Mucosa of descending colon (tissue), 3 donors: ENCODE measurements around the gene ZNF12. TPM values are rescaled to one million over a fixed set of nuclear protein-coding genes. Genes with fewer than 3 reads are reported as not detected.
A peak's percentile ranks its signal among the peaks of the same experiment; 100 is the strongest.

Source experiments
- ATAC-seq: fragments of 200-7000 bp; cut with Tn5 transposase; one replicate; pipeline ENCODE4 v1.9.1; 2020; ENCODE audit warnings: mild to moderate bottlenecking, moderate library complexity
- DNase-seq, 3 donors: peaks; one replicate each; pipeline ENCODE4 v3.0.0-alpha.2; 2020
- H3K36me3 ChIP-seq: fragments of 200-600 bp; one replicate; pipeline ENCODE4 v1.8.0; 2021; ENCODE audit warnings: low read depth, mild to moderate bottlenecking
- H3K4me1 ChIP-seq: fragments of 200-600 bp; one replicate; pipeline ENCODE4 v1.8.0; 2021; ENCODE audit warnings: low read depth, mild to moderate bottlenecking
- H3K4me3 ChIP-seq: fragments of 200-600 bp; one replicate; pipeline ENCODE4 v1.8.0; 2021; ENCODE audit warnings: mild to moderate bottlenecking
- H3K9me3 ChIP-seq: fragments of 200-600 bp; one replicate; pipeline ENCODE4 v1.8.0; 2021; ENCODE audit warnings: mild to moderate bottlenecking
- CTCF ChIP-seq: fragments of 200-600 bp; IDR thresholded peaks from one replicate; pipeline ENCODE4 v1.8.0; 2022; ENCODE audit warnings: antibody characterized with exemption, mild to moderate bottlenecking
- intact Hi-C, 2 donors: fragments of 100-400 bp; cut with DNase I in 1 of 2; cut with micrococcal nuclease in 1 of 2; formaldehyde crosslinking; loops; one replicate each; pipeline versions ENCODE4 v1.11.0 to v1.11.1; 2022; cut with DNase I, micrococcal nuclease
- total RNA-seq, 3 donors: library from RNA; stranded (reverse); fragmentation: NEBNext Ultra II Directional in 2 of 3; extraction: Animal tissue kit (Norgen Biotek cat#: 25700) in 2 of 3; gene quantifications; one replicate each; pipeline versions ENCODE4 v1.2.1 to v1.2.4, GENCODE V29; 2021 to 2023
- donor health status: DM: no; HTN: no; CAD: no; lungs with moderate emphysema.
- donor health status: DM: no; HTN: no; CAD: no.
- donor health status: DM: no; HTN: yes; CAD: no.

Gene ZNF12
- total RNA-seq, 3 donors from 2014 or later, result 17.7 to 27.7 (median 26.1) TPM

- no peaks in the 10 kb centered on the region for H3K36me3 ChIP-seq
Measured at GRCh38 chr7:6641305-6642035, 65.3 kb downstream of the ZNF12 start.

GRCh38 chr7:6640246-6640721 lies 66.5 kb downstream of the ZNF12 start:
- no peak overlapping the region for H3K4me3 ChIP-seq
- no peaks in the 10 kb centered on the region for H3K9me3 ChIP-seq
- ATAC-seq, result no peak
- H3K36me3 ChIP-seq, result no peaks in the 10 kb centered on the region
- DNase-seq, result peak in 1 of 3 donors; percentile 24
- H3K4me1 ChIP-seq, result peaks cover 8% of the 10 kb centered on the region
- intact Hi-C loops, result no loop called here
- no peak for TF ChIP-seq CTCF

More at GRCh38 chr7:6641305-6642035, 65.3 kb downstream of the ZNF12 start:
- ATAC-seq, result no peak
- Histone ChIP-seq H3K4me3 (no peak overlapping the region), H3K4me1 (peaks cover 6% of the 10 kb centered on the region), H3K9me3 (no peaks in the 10 kb centered on the region)
- no peak for TF ChIP-seq CTCF
- DNase-seq, result no peak
- intact Hi-C loops, result no loop called here

- no peak for TF ChIP-seq CTCF
- DNase-seq (no peak), ATAC-seq (no peak)
- Histone ChIP-seq H3K36me3 (no peaks in the 10 kb centered on the region), H3K4me1 (peaks cover 8% of the 10 kb centered on the region), H3K4me3 (no peak overlapping the region), H3K9me3 (no peaks in the 10 kb centered on the region)
- intact Hi-C loops, result no loop called here
Measured at GRCh38 chr7:6639627-6640026, 67.1 kb downstream of the ZNF12 start.

- ATAC-seq (no peak), DNase-seq (no peak)
- H3K36me3 ChIP-seq, result no peaks in the 10 kb centered on the region
- no peaks in the 10 kb centered on the region for H3K9me3 ChIP-seq
- TF ChIP-seq CTCF, result no peak
- H3K4me3 ChIP-seq, result no peak overlapping the region
- H3K4me1 ChIP-seq, result peaks cover 8% of the 10 kb centered on the region
- intact Hi-C loops, result no loop called here
Measured at GRCh38 chr7:6639032-6639431, 67.7 kb downstream of the ZNF12 start.

Other genes with a start within 250 kb of the ZNF12 start
- gene KDELR2, start 222.8 kb downstream of the ZNF12 start, total RNA-seq, result 100 to 1,000 TPM; 118 to 225 (median 219) TPM
- gene GRID2IP, start 155.5 kb downstream of the ZNF12 start, total RNA-seq, result 1 to 10 TPM in 1 of 3 donors, under 1 TPM in 2; 0.41 to 1.0 (median 0.58) TPM
- 10 to 100 TPM; 40.4 to 55.9 (median 41.7) TPM for gene ZDHHC4, start 129.5 kb downstream of the ZNF12 start, total RNA-seq
- 10 to 100 TPM; 24.5 to 38.5 (median 26.2) TPM for gene INTS15, start 116.9 kb downstream of the ZNF12 start, total RNA-seq
- 10 to 100 TPM in 1 of 3 donors, 1 to 10 TPM in 1, under 1 TPM in 1; 0.84 to 19.9 (median 1.4) TPM for gene ZNF853, start 91.3 kb downstream of the ZNF12 start, total RNA-seq
- gene ZNF316, start 69.6 kb downstream of the ZNF12 start, total RNA-seq, result 10 to 100 TPM; 22.3 to 40.9 (median 24.1) TPM
- gene RSPH10B2, start 47.2 kb upstream of the ZNF12 start, total RNA-seq, result under 1 TPM in 1 of 3 donors, not detected in 2; 0.32 TPM
- gene CCZ1B, start 119.3 kb upstream of the ZNF12 start, total RNA-seq, result 10 to 100 TPM; 60.6 to 82.3 (median 65.2) TPM